ENCODE data around the gene DCDC2C. TPM values are rescaled to one million over a fixed set of nuclear protein-coding genes. Genes with fewer than 3 reads are reported as not detected.

The DCDC2C gene
- total and polyA plus RNA-seq, 9 of the 15 experiments (the other 6 are each of a cell fraction or from before 2014, with no cell fraction given): not detected

- no peak for TF ChIP-seq GTF3C2 (IDR thresholded peaks at IDR 0.05; ENCODE audit: borderline replicate concordance, extremely low read depth, insufficient read length)
- no peak for TF ChIP-seq HLTF (IDR thresholded peaks at IDR 0.05)
- TF ChIP-seq AFF1 (IDR thresholded peaks at IDR 0.05; ENCODE audit: low read depth in 1 of 2, partially characterized antibody in 2 of 2): no peak
- no peak for TF ChIP-seq BRD4 (IDR thresholded peaks at IDR 0.05)
- no peak for TF ChIP-seq CCAR2 (IDR thresholded peaks at IDR 0.05; ENCODE audit: low read depth, low read length)
Observed at GRCh38 chr2:3838348-3838747, 135.0 kb downstream of the DCDC2C start (continued).
